ENCODE data around the gene FAM151A. TPM values are rescaled to one million over a fixed set of nuclear protein-coding genes. Genes with fewer than 3 reads are reported as not detected.

Gene FAM151A
- total and polyA plus RNA-seq, 4 donors, result 0.02 to 0.06 TPM; not detected in 2

DNA sequence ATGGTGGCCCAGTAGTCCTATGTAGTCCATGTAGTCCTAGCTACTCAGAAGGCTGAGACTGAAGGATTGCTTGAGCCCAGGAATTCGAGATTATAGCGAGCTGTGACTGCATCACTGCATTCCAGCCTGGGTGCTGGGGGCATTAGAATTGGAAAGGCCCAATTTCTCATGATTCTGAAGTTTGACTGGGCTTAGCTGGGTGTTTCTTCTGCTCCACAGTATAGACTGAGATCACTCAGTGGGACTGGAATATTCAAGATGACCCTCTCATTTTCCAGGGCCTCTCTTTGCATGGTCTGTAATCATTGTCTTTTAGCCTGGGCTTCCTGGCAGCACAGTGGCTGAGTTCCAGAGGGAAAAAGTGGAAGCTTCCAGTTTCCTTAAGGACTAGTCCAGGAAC is 44.5 kb upstream of the FAM151A start:
- no peak for TF ChIP-seq CTCF (IDR thresholded peaks at IDR 0.05; ENCODE audit: control extremely low read depth, extremely low read depth)
- no peak overlapping the region for H3K27ac ChIP-seq (ENCODE audit: low read depth in 1 of 2, low read length in 1 of 2)
- H3K36me3 ChIP-seq (ENCODE audit: control insufficient read depth in 4 of 4, insufficient read depth in 4 of 4, low read length in 4 of 4), result no peaks in the 10 kb centered on the region
- no peak overlapping the region for H3K9ac ChIP-seq (ENCODE audit: insufficient read depth in 1 of 2, low read length in 2 of 2)
- H3K4me3 ChIP-seq, result no peak overlapping the region
- WGBS, 2 donors, result 81 to 84% methylated on average over 2 of the region's 2 CpGs
- ATAC-seq (ENCODE audit: insufficient read depth, low FRiP score), result no peak
- H3K9me3 ChIP-seq (ENCODE audit: control insufficient read depth in 4 of 4, insufficient read depth in 3 of 4, low read length in 3 of 4), result peaks cover 0 to 1% (median 0%) of the 10 kb centered on the region in 4 donors
- no peaks in the 10 kb centered on the region for H3K4me1 ChIP-seq (ENCODE audit: control insufficient read depth in 5 of 5, insufficient read depth in 5 of 5, low read length in 5 of 5)
- DNase-seq, result no peak
- no peaks in the 10 kb centered on the region for H3K27me3 ChIP-seq (ENCODE audit: control insufficient read depth in 3 of 3, insufficient read depth in 3 of 3, low read length in 2 of 3)

GRCh38 chr1:54666333-54666732 is 43.0 kb upstream of the FAM151A start:
- Histone ChIP-seq H3K9ac (ENCODE audit: insufficient read depth in 1 of 2, low read length in 2 of 2) (no peak overlapping the region), H3K36me3 (ENCODE audit: control insufficient read depth in 4 of 4, insufficient read depth in 4 of 4, low read length in 4 of 4) (no peaks in the 10 kb centered on the region), H3K27ac (ENCODE audit: low read depth in 1 of 2, low read length in 1 of 2) (no peak overlapping the region), H3K4me1 (ENCODE audit: control insufficient read depth in 5 of 5, insufficient read depth in 5 of 5, low read length in 5 of 5) (no peaks in the 10 kb centered on the region), H3K4me3 (no peak overlapping the region), H3K9me3 (ENCODE audit: control insufficient read depth in 4 of 4, insufficient read depth in 3 of 4, low read length in 3 of 4) (peaks cover 0 to 1% (median 0%) of the 10 kb centered on the region in 4 donors), H3K27me3 (ENCODE audit: control insufficient read depth in 3 of 3, insufficient read depth in 3 of 3, low read length in 2 of 3) (no peaks in the 10 kb centered on the region)
- ATAC-seq (ENCODE audit: insufficient read depth, low FRiP score), result no peak
- no peak for DNase-seq
- 64 to 73% methylated on average over 6 of the region's 6 CpGs for WGBS, 2 donors
- TF ChIP-seq CTCF (IDR thresholded peaks at IDR 0.05; ENCODE audit: control extremely low read depth, extremely low read depth), result no peak

GRCh38 chr1:54665852-54666251 is 42.5 kb upstream of the FAM151A start:
- H3K9ac ChIP-seq (ENCODE audit: insufficient read depth in 1 of 2, low read length in 2 of 2), result no peak overlapping the region
- H3K4me3 ChIP-seq, result no peak overlapping the region
- H3K9me3 ChIP-seq (ENCODE audit: control insufficient read depth in 4 of 4, insufficient read depth in 3 of 4, low read length in 3 of 4), result peaks cover 0 to 1% (median 0%) of the 10 kb centered on the region in 4 donors
- H3K27ac ChIP-seq (ENCODE audit: low read depth in 1 of 2, low read length in 1 of 2), result no peak overlapping the region
- H3K27me3 ChIP-seq (ENCODE audit: control insufficient read depth in 3 of 3, insufficient read depth in 3 of 3, low read length in 2 of 3), result no peaks in the 10 kb centered on the region
- no peak for TF ChIP-seq CTCF (IDR thresholded peaks at IDR 0.05; ENCODE audit: control extremely low read depth, extremely low read depth)
- H3K4me1 ChIP-seq (ENCODE audit: control insufficient read depth in 5 of 5, insufficient read depth in 5 of 5, low read length in 5 of 5), result no peaks in the 10 kb centered on the region
- WGBS, 2 donors, result 95 to 97% methylated on average over 5 of the region's 5 CpGs
- DNase-seq (no peak), ATAC-seq (ENCODE audit: insufficient read depth, low FRiP score) (no peak)
- H3K36me3 ChIP-seq (ENCODE audit: control insufficient read depth in 4 of 4, insufficient read depth in 4 of 4, low read length in 4 of 4), result no peaks in the 10 kb centered on the region

- no peaks in the 10 kb centered on the region for H3K9me3 ChIP-seq (ENCODE audit: control insufficient read depth in 4 of 4, insufficient read depth in 3 of 4, low read length in 3 of 4)
- WGBS, 2 donors, result 89 to 97% methylated on average over 4 of the region's 4 CpGs
- H3K36me3 ChIP-seq (ENCODE audit: control insufficient read depth in 4 of 4, insufficient read depth in 4 of 4, low read length in 4 of 4), result no peaks in the 10 kb centered on the region
- no peak for DNase-seq
- H3K4me3 ChIP-seq, result no peak overlapping the region
- no peak overlapping the region for H3K27ac ChIP-seq (ENCODE audit: low read depth in 1 of 2, low read length in 1 of 2)
- H3K9ac ChIP-seq (ENCODE audit: insufficient read depth in 1 of 2, low read length in 2 of 2), result no peak overlapping the region
- ATAC-seq (ENCODE audit: insufficient read depth, low FRiP score), result no peak
- no peak for TF ChIP-seq CTCF (IDR thresholded peaks at IDR 0.05; ENCODE audit: control extremely low read depth, extremely low read depth)
- no peaks in the 10 kb centered on the region for H3K27me3 ChIP-seq (ENCODE audit: control insufficient read depth in 3 of 3, insufficient read depth in 3 of 3, low read length in 2 of 3)
- H3K4me1 ChIP-seq (ENCODE audit: control insufficient read depth in 5 of 5, insufficient read depth in 5 of 5, low read length in 5 of 5), result no peaks in the 10 kb centered on the region
Observed at GRCh38 chr1:54664364-54664763, 41.0 kb upstream of the FAM151A start.
